Liver (tissue), 9 donors: ENCODE results near the gene EOGT. TPM values are rescaled to one million over a fixed set of nuclear protein-coding genes. Genes with fewer than 3 reads are reported as not detected.

Experiments used
- DNase-seq: peaks from one replicate; pipeline ENCODE4 v3.0.0-alpha.2; 2017; ENCODE audit warnings: low spot score
- H3K27ac ChIP-seq, 2 donors: one replicate each; pipeline ENCODE4 v1.7.0; 2013; ENCODE audit warnings: inconsistent platforms in 2 of 2, low read length in 2 of 2, control low read depth in 1 of 2, low read depth in 1 of 2, mild to moderate bottlenecking in 1 of 2
- H3K27me3 ChIP-seq, 4 donors: one replicate each; pipeline versions ENCODE4 v1.6.1 to v1.7.0; 2013; ENCODE audit warnings: low read length in 3 of 4, inconsistent platforms in 1 of 4, mild to moderate bottlenecking in 1 of 4, moderate library complexity in 1 of 4; ENCODE audit not compliant: control insufficient read depth in 4 of 4, insufficient read depth in 4 of 4
- H3K36me3 ChIP-seq, 4 donors: one replicate each; pipeline versions ENCODE4 v1.6.1 to v1.7.0; 2013; ENCODE audit warnings: low read length in 3 of 4, mild to moderate bottlenecking in 3 of 4, low read depth in 1 of 4, moderate library complexity in 1 of 4; ENCODE audit not compliant: control insufficient read depth in 4 of 4, insufficient read depth in 3 of 4
- H3K4me1 ChIP-seq, 4 donors: one replicate each; pipeline versions ENCODE4 v1.6.1 to v1.7.0; 2013; ENCODE audit warnings: low read length in 3 of 4, mild to moderate bottlenecking in 3 of 4, moderate library complexity in 1 of 4; ENCODE audit not compliant: control insufficient read depth in 4 of 4, insufficient read depth in 4 of 4
- H3K4me3 ChIP-seq, 3 donors: one replicate each; pipeline versions ENCODE4 v1.6.1 to v1.7.0; 2013; ENCODE audit warnings: low read length in 3 of 3, control low read depth in 1 of 3, low read depth in 1 of 3, mild to moderate bottlenecking in 1 of 3
- H3K9ac ChIP-seq, 2 donors: one replicate each; pipeline ENCODE4 v1.7.0; 2013; ENCODE audit warnings: low read length in 2 of 2, mild to moderate bottlenecking in 2 of 2, moderate library complexity in 2 of 2, control low read depth in 1 of 2, low read depth in 1 of 2
- H3K9me3 ChIP-seq, 4 donors: one replicate each; pipeline versions ENCODE4 v1.6.1 to v1.7.0; 2013; ENCODE audit warnings: low read length in 3 of 4; ENCODE audit not compliant: control insufficient read depth in 4 of 4
- ATF3 ChIP-seq: IDR thresholded peaks from 2 replicates; pipeline ENCODE4 v1.6.1; 2016; ENCODE audit warnings: antibody characterized with exemption
- CTCF ChIP-seq: fragments of 150-350 bp; IDR thresholded peaks from 2 replicates; pipeline ENCODE4 v1.5.1; 2017; ENCODE audit warnings: improper control_type of control experiment, low read depth, low read length; ENCODE audit not compliant: missing input control
- FOXA2 ChIP-seq: IDR thresholded peaks from 2 replicates; pipeline ENCODE4 v1.6.1; 2016; ENCODE audit warnings: antibody characterized with exemption
- GABPA ChIP-seq, 2 donors: IDR thresholded peaks in 1 of 2; conservative IDR thresholded peaks in 1 of 2; 2 replicates each; pipeline ENCODE4 v1.6.1; 2016; ENCODE audit warnings: antibody characterized with exemption in 2 of 2, mild to moderate bottlenecking in 1 of 2, moderate library complexity in 1 of 2
- HNF4G ChIP-seq: IDR thresholded peaks from 2 replicates; pipeline ENCODE4 v1.6.1; 2016; ENCODE audit warnings: antibody characterized with exemption
- JUND ChIP-seq, 2 donors: IDR thresholded peaks; 2 replicates each; pipeline ENCODE4 v1.6.1; 2016; ENCODE audit warnings: antibody characterized with exemption in 2 of 2
- MAX ChIP-seq: IDR thresholded peaks from 2 replicates; pipeline ENCODE4 v1.6.1; 2016; ENCODE audit warnings: antibody characterized with exemption
- NR2F2 ChIP-seq: IDR thresholded peaks from 2 replicates; pipeline ENCODE4 v1.6.1; 2016; ENCODE audit warnings: antibody characterized with exemption
- RAD21 ChIP-seq, 2 donors: IDR thresholded peaks; 2 replicates each; pipeline ENCODE4 v1.6.1; 2016; ENCODE audit warnings: antibody characterized with exemption in 2 of 2, mild to moderate bottlenecking in 2 of 2
- REST ChIP-seq: IDR thresholded peaks from 2 replicates; pipeline ENCODE4 v1.6.1; 2016; ENCODE audit warnings: antibody characterized with exemption, mild to moderate bottlenecking
- RXRA ChIP-seq, 2 donors: IDR thresholded peaks; 2 replicates each; pipeline ENCODE4 v1.6.1; 2017 to 2018; ENCODE audit warnings: antibody characterized with exemption in 2 of 2, mild to moderate bottlenecking in 1 of 2
- TAF1 ChIP-seq: conservative IDR thresholded peaks from 2 replicates; pipeline ENCODE4 v1.6.1; 2016; ENCODE audit warnings: antibody characterized with exemption, mild to moderate bottlenecking
- YY1 ChIP-seq: IDR thresholded peaks from 2 replicates; pipeline ENCODE4 v1.6.1; 2016; ENCODE audit warnings: antibody characterized with exemption, mild to moderate bottlenecking
- ZBTB33 ChIP-seq: IDR thresholded peaks from 2 replicates; pipeline ENCODE4 v1.6.1; 2016; ENCODE audit warnings: antibody characterized with exemption
- WGBS: extraction: QIAGEN DNeasy Blood & Tissue Kit; methylation state at CpG from one replicate; pipeline ENCODE4 v1.1.7; 2013; 5-methylcytosine and 5-hydroxymethylcytosine counted together
- polyA plus RNA-seq, 2 donors: library from polyadenylated mRNA; stranded (reverse) in 1 of 2; unstranded in 1 of 2; fragments of 200-250 nt in 1 of 2; fragments of >200 nt in 1 of 2; fragmentation: Nextera tagmentation in 1 of 2; extraction: Ambion mirVana in 1 of 2; gene quantifications; one replicate each; pipeline versions ENCODE4 v1.2.1 to v1.2.3, GENCODE V29; 2013 to 2015
- total RNA-seq, 2 donors: library from RNA; depleted of rRNA; stranded (reverse); fragments of >200 nt; gene quantifications; one replicate each; pipeline ENCODE4 v1.2.3, GENCODE V29; 2014
- donor health status: healthy.
- donor health status: healthy.
- donor health status: healthy.
- donor health status: healthy.
- donor health status: healthy.

Gene EOGT
- total and polyA plus RNA-seq, 4 donors, result 2.6 to 7.5 (median 5.1) TPM

- no peak for DNase-seq
- 95% methylated on average over 8 of the region's 8 CpGs for WGBS
- TF ChIP-seq HNF4G (no peak), YY1 (no peak), FOXA2 (no peak), MAX (no peak), ZBTB33 (no peak), RAD21 (IDR thresholded peaks at IDR 0.05) (no peak), TAF1 (no peak), RXRA (IDR thresholded peaks at IDR 0.05) (no peak), REST (no peak), ATF3 (no peak), CTCF (no peak), GABPA (IDR thresholded peaks at IDR 0.05 in 1 of 2, conservative IDR thresholded peaks at IDR 0.05 in 1 of 2) (no peak), NR2F2 (no peak), JUND (IDR thresholded peaks at IDR 0.05) (no peak)
- Histone ChIP-seq H3K9ac (no peak overlapping the region), H3K4me3 (no peak overlapping the region), H3K9me3 (no peaks in the 10 kb centered on the region), H3K36me3 (peaks cover 0 to 9% (median 4%) of the 10 kb centered on the region in 4 donors), H3K27ac (no peak overlapping the region), H3K27me3 (no peaks in the 10 kb centered on the region), H3K4me1 (peaks cover 0 to 13% (median 3%) of the 10 kb centered on the region in 4 donors)
Measured at GRCh38 chr3:69011096-69011730, 2.3 kb downstream of the EOGT start.
